Lung (tissue), 12 donors: ENCODE results near the gene APBA2. TPM values are rescaled to one million over a fixed set of nuclear protein-coding genes. Genes with fewer than 3 reads are reported as not detected.

Experiments used
- ATAC-seq: fragments of 200-7000 bp; cut with Tn5 transposase; one replicate; pipeline ENCODE4 v1.9.1; 2020; ENCODE audit warnings: moderate number of reproducible peaks; ENCODE audit not compliant: insufficient read depth, low FRiP score
- DNase-seq, 3 donors: peaks; one replicate each; pipeline ENCODE4 v3.0.0-alpha.2; 2013 to 2017
- H3K27ac ChIP-seq, 2 donors: one replicate each; pipeline ENCODE4 v1.5.1; 2013; ENCODE audit warnings: mild to moderate bottlenecking in 2 of 2, moderate library complexity in 2 of 2, control low read depth in 1 of 2, inconsistent platforms in 1 of 2, low read depth in 1 of 2, low read length in 1 of 2
- H3K27me3 ChIP-seq, 3 donors: one replicate each; pipeline ENCODE4 v1.5.1; 2013; ENCODE audit warnings: low read length in 2 of 3; ENCODE audit not compliant: control insufficient read depth in 3 of 3, insufficient read depth in 3 of 3
- H3K36me3 ChIP-seq, 4 donors: one replicate each; pipeline ENCODE4 v1.5.1; 2013; ENCODE audit warnings: low read length in 4 of 4, mild to moderate bottlenecking in 1 of 4, moderate library complexity in 1 of 4; ENCODE audit not compliant: control insufficient read depth in 4 of 4, insufficient read depth in 4 of 4
- H3K4me1 ChIP-seq, 5 donors: one replicate each; pipeline ENCODE4 v1.5.1; 2013; ENCODE audit warnings: low read length in 5 of 5, mild to moderate bottlenecking in 2 of 5, moderate library complexity in 1 of 5; ENCODE audit not compliant: control insufficient read depth in 5 of 5, insufficient read depth in 5 of 5
- H3K4me3 ChIP-seq: one replicate; pipeline ENCODE4 v1.5.1; 2013; ENCODE audit warnings: mild to moderate bottlenecking, control low read depth, moderate library complexity
- H3K9ac ChIP-seq, 2 donors: one replicate each; pipeline ENCODE4 v1.5.1; 2013; ENCODE audit warnings: low read length in 2 of 2, control low read depth in 1 of 2; ENCODE audit not compliant: insufficient read depth in 1 of 2
- H3K9me3 ChIP-seq, 4 donors: one replicate each; pipeline ENCODE4 v1.5.1; 2013; ENCODE audit warnings: low read length in 3 of 4, mild to moderate bottlenecking in 1 of 4, moderate library complexity in 1 of 4; ENCODE audit not compliant: control insufficient read depth in 4 of 4, insufficient read depth in 3 of 4
- WGBS, 2 donors: extraction: QIAGEN DNeasy Blood & Tissue Kit; methylation state at CpG; one replicate each; pipeline ENCODE4 v1.1.7; 2013; 5-methylcytosine and 5-hydroxymethylcytosine counted together
- polyA plus RNA-seq, 2 donors: library from polyadenylated mRNA; stranded (reverse); fragments of 200-250 nt; gene quantifications; one replicate each; pipeline ENCODE4 v1.2.1, GENCODE V29; 2013
- total RNA-seq, 2 donors: library from RNA; depleted of rRNA in 1 of 2; stranded (reverse); fragments of >200 nt in 1 of 2; gene quantifications; one replicate each; pipeline ENCODE4 v1.2.1, GENCODE V29; 2014 to 2021
- TF ChIP-seq, protein P1 (sequence below): IDR thresholded peaks from 2 replicates; pipeline ENCODE4 v1.5.1; 2012; ENCODE audit warnings: mild to moderate bottlenecking; ENCODE audit errors: control extremely low read depth, extremely low read depth
- donor health status: control.
- donor health status: control.
- donor health status: Bipolar disorder and iron deficiency.
- donor health status: healthy.
- donor health status: DM: yes; HTN: yes; CAD: no.

The APBA2 gene
- total and polyA plus RNA-seq, 4 donors = 1.6 to 18.3 (median 4.5) TPM

- no peak for ATAC-seq
- H3K9me3 ChIP-seq = peaks cover 0 to 2% (median 0%) of the 10 kb centered on the region in 4 donors
- no peaks in the 10 kb centered on the region for H3K4me1 ChIP-seq
- 92 to 97% methylated on average over 13 of the region's 13 CpGs for WGBS, 2 donors
- no peak overlapping the region for H3K27ac ChIP-seq
- H3K36me3 ChIP-seq = no peaks in the 10 kb centered on the region
- no peak for DNase-seq
- H3K27me3 ChIP-seq = no peaks in the 10 kb centered on the region
- H3K9ac ChIP-seq = no peak overlapping the region
- no peak overlapping the region for H3K4me3 ChIP-seq
- TF ChIP-seq, protein P1, sequence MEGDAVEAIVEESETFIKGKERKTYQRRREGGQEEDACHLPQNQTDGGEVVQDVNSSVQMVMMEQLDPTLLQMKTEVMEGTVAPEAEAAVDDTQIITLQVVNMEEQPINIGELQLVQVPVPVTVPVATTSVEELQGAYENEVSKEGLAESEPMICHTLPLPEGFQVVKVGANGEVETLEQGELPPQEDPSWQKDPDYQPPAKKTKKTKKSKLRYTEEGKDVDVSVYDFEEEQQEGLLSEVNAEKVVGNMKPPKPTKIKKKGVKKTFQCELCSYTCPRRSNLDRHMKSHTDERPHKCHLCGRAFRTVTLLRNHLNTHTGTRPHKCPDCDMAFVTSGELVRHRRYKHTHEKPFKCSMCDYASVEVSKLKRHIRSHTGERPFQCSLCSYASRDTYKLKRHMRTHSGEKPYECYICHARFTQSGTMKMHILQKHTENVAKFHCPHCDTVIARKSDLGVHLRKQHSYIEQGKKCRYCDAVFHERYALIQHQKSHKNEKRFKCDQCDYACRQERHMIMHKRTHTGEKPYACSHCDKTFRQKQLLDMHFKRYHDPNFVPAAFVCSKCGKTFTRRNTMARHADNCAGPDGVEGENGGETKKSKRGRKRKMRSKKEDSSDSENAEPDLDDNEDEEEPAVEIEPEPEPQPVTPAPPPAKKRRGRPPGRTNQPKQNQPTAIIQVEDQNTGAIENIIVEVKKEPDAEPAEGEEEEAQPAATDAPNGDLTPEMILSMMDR = no peak
Measured at GRCh38 chr15:28894631-28895030, 8.9 kb downstream of the APBA2 start.

GRCh38 chr15:28895146-28895545, 9.4 kb downstream of the APBA2 start:
- DNase-seq (no peak), ATAC-seq (no peak)

GRCh38 chr15:28895566-28895965, 9.8 kb downstream of the APBA2 start:
- ATAC-seq (no peak), DNase-seq (no peak)
- TF ChIP-seq, protein P1 = no peak

More at GRCh38 chr15:28895146-28895545, 9.4 kb downstream of the APBA2 start:
- H3K9me3 ChIP-seq = peaks cover 0 to 2% (median 0%) of the 10 kb centered on the region in 4 donors
- no peak overlapping the region for H3K4me3 ChIP-seq
- H3K27ac ChIP-seq = no peak overlapping the region
- WGBS, 2 donors = 91 to 94% methylated on average over 13 of the region's 13 CpGs
- TF ChIP-seq, protein P1 = no peak
- no peaks in the 10 kb centered on the region for H3K4me1 ChIP-seq
- H3K9ac ChIP-seq = no peak overlapping the region
- no peaks in the 10 kb centered on the region for H3K27me3 ChIP-seq
- no peaks in the 10 kb centered on the region for H3K36me3 ChIP-seq

DNA sequence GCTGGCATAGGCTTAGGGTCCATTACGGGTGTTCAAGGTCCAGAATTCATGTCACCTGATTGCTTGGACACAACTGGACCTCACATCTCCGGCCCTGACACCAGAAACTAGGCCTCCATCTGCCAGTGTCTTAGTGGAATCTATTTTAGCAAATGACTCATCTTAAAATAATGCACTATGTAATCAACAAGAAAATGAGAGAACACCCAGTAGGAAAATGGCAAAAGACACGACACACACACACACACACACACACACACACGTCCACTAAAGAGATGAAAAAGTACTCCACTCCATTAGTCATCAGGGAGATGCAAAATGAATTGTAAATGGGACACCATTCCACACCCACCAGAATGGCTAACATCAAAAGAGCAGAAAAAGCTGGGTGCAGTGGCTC, 11.2 kb downstream of the APBA2 start:
- 73 to 78% methylated on average over 4 of the region's 4 CpGs for WGBS, 2 donors
- TF ChIP-seq, protein P1 = no peak
- no peak for ATAC-seq
- Histone ChIP-seq H3K4me1 (no peaks in the 10 kb centered on the region), H3K27ac (no peak overlapping the region), H3K9me3 (peaks cover 0 to 2% (median 0%) of the 10 kb centered on the region in 4 donors), H3K27me3 (no peaks in the 10 kb centered on the region), H3K4me3 (no peak overlapping the region), H3K9ac (no peak overlapping the region), H3K36me3 (no peaks in the 10 kb centered on the region)
- no peak for DNase-seq

More at GRCh38 chr15:28895566-28895965, 9.8 kb downstream of the APBA2 start:
- H3K4me1 ChIP-seq = no peaks in the 10 kb centered on the region
- H3K27ac ChIP-seq = no peak overlapping the region
- no peaks in the 10 kb centered on the region for H3K27me3 ChIP-seq
- H3K9me3 ChIP-seq = peaks cover 0 to 2% (median 0%) of the 10 kb centered on the region in 4 donors
- no peak overlapping the region for H3K9ac ChIP-seq
- H3K4me3 ChIP-seq = no peak overlapping the region
- H3K36me3 ChIP-seq = no peaks in the 10 kb centered on the region
- WGBS, 2 donors = 83 to 87% methylated on average over 6 of the region's 6 CpGs
